ENCODE results near the gene BTBD8. TPM values are rescaled to one million over a fixed set of nuclear protein-coding genes. Genes with fewer than 3 reads are reported as not detected.

The BTBD8 gene
- total RNA-seq, 1 donor from 2014 or later, result 0.51 TPM

- H3K27me3 Mint-ChIP-seq, result peaks cover 2% of the 10 kb centered on the region
- H3K4me3 Mint-ChIP-seq, result peak overlapping the region; percentile 94
- ATAC-seq (ENCODE audit: low read depth) (no peak), DNase-seq (no peak)
- POLR2A ChIA-PET, result no interaction called here
- TF ChIP-seq, protein P1, sequence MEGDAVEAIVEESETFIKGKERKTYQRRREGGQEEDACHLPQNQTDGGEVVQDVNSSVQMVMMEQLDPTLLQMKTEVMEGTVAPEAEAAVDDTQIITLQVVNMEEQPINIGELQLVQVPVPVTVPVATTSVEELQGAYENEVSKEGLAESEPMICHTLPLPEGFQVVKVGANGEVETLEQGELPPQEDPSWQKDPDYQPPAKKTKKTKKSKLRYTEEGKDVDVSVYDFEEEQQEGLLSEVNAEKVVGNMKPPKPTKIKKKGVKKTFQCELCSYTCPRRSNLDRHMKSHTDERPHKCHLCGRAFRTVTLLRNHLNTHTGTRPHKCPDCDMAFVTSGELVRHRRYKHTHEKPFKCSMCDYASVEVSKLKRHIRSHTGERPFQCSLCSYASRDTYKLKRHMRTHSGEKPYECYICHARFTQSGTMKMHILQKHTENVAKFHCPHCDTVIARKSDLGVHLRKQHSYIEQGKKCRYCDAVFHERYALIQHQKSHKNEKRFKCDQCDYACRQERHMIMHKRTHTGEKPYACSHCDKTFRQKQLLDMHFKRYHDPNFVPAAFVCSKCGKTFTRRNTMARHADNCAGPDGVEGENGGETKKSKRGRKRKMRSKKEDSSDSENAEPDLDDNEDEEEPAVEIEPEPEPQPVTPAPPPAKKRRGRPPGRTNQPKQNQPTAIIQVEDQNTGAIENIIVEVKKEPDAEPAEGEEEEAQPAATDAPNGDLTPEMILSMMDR (IDR thresholded peaks at IDR 0.05), result no peak
- H3K27ac Mint-ChIP-seq, result no peak overlapping the region
- no peaks in the 10 kb centered on the region for H3K9me3 Mint-ChIP-seq
- intact Hi-C loops (cut with micrococcal nuclease), result no loop called here
- CTCF ChIA-PET, result no interaction called here
- H3K36me3 Mint-ChIP-seq (ENCODE audit: low read depth), result peaks cover 2% of the 10 kb centered on the region
- peaks cover 7% of the 10 kb centered on the region for H3K4me1 Mint-ChIP-seq
Measured at GRCh38 chr1:92079441-92079840, 704 bp upstream of the BTBD8 start.

DNA sequence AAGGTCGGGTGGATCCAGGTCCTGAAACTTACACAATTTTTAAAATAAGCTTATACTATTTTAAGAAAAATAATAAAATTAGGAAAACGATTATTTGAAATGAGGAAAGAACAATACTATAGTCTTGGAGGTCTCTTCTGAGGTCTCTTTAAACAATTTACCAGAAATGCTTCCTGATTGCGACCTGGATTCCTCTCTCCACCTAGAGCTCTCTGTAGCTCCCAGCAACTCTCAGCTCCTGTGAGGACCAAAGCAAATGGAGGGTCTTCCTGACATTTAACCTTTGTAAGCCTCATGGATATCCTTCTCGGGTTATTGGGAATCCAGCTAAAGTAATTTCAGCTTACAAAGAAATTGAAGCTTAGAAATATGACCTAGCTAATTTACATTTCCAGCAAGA is 886 bp downstream of the BTBD8 start:
- H3K36me3 Mint-ChIP-seq (ENCODE audit: low read depth), result peaks cover 7% of the 10 kb centered on the region
- TF ChIP-seq, protein P1 (IDR thresholded peaks at IDR 0.05), result no peak
- peak overlapping the region; percentile 94 for H3K4me3 Mint-ChIP-seq
- no peak overlapping the region for H3K27ac Mint-ChIP-seq
- peaks cover 7% of the 10 kb centered on the region for H3K4me1 Mint-ChIP-seq
- ATAC-seq (ENCODE audit: low read depth), result no peak
- intact Hi-C loops (cut with micrococcal nuclease), result loop anchor here (5.0 kb wide), 1 partner anchor 216 kb away; the partner anchor contains the start of genes GLMN and RPAP2
- peaks cover 2% of the 10 kb centered on the region for H3K27me3 Mint-ChIP-seq
- ChIA-PET CTCF (no interaction called here), POLR2A (no interaction called here)
- DNase-seq, result no peak
- H3K9me3 Mint-ChIP-seq, result peaks cover 11% of the 10 kb centered on the region

- ChIA-PET POLR2A (no interaction called here), CTCF (no interaction called here)
- intact Hi-C loops (cut with micrococcal nuclease), result loop anchor here (5.0 kb wide), 1 partner anchor 213 kb away; the partner anchor contains the start of genes GLMN and RPAP2
- no peak overlapping the region for H3K27ac Mint-ChIP-seq
- peaks cover 7% of the 10 kb centered on the region for H3K4me1 Mint-ChIP-seq
- ATAC-seq (ENCODE audit: low read depth), result no peak
- TF ChIP-seq, protein P1 (IDR thresholded peaks at IDR 0.05), result no peak
- H3K36me3 Mint-ChIP-seq (ENCODE audit: low read depth), result peaks cover 8% of the 10 kb centered on the region
- H3K27me3 Mint-ChIP-seq, result peaks cover 2% of the 10 kb centered on the region
- H3K4me3 Mint-ChIP-seq, result no peak overlapping the region
- no peak for DNase-seq
- peaks cover 22% of the 10 kb centered on the region for H3K9me3 Mint-ChIP-seq
Measured at GRCh38 chr1:92084651-92085050, 4.5 kb downstream of the BTBD8 start.

DNA sequence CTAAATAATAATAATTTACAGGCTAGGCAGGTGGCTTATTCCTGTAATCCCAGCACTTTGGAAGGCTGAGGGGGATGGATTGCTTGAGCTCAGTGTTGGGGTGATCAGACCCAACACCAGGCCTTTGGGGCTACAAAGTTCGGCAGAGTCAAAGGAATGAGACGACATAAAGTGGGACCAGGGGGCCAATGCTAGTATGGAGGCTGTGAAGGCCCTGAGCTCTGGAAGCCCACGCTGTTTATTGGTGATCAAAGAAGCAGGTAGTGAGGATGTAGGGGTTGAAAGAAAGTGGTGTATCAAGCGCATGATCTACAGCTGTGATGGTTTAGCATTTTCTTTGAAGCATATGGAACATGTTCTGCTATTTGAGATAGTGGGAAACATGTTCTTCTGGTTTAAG is 5.6 kb downstream of the BTBD8 start:
- peaks cover 22% of the 10 kb centered on the region for H3K9me3 Mint-ChIP-seq
- TF ChIP-seq, protein P1 (IDR thresholded peaks at IDR 0.05), result no peak
- ChIA-PET POLR2A (no interaction called here), CTCF (no interaction called here)
- H3K36me3 Mint-ChIP-seq (ENCODE audit: low read depth), result peaks cover 6% of the 10 kb centered on the region
- DNase-seq (no peak), ATAC-seq (ENCODE audit: low read depth) (no peak)
- H3K4me3 Mint-ChIP-seq, result no peak overlapping the region
- H3K27ac Mint-ChIP-seq, result no peak overlapping the region
- intact Hi-C loops (cut with micrococcal nuclease), result no loop called here
- peaks cover 2% of the 10 kb centered on the region for H3K27me3 Mint-ChIP-seq
- peaks cover 2% of the 10 kb centered on the region for H3K4me1 Mint-ChIP-seq

DNA sequence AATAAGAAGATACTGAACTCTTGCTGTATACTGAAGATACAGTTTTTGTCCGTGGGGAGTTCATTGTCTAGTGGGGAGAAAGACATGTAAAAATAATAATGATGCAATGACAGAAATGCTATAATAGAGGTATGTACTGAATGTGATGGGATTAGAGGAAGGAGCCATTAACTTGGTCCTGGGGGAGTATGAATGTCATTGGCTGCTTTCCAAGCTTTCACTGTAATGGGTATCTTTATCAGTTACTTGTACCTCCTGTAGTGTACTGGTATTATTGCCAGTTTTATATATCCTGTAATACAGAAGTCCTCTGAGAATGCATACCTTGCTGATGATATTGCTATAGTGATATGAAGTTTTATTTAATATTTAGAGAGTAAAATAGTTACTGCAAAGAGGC is 7.4 kb downstream of the BTBD8 start:
- no peak for ATAC-seq (ENCODE audit: low read depth)

More for the DNA sequence above, 7.4 kb downstream of the BTBD8 start:
- TF ChIP-seq, protein P1 (IDR thresholded peaks at IDR 0.05), result no peak
- Mint-ChIP-seq H3K36me3 (ENCODE audit: low read depth) (peaks cover 6% of the 10 kb centered on the region), H3K9me3 (peaks cover 22% of the 10 kb centered on the region), H3K4me1 (no peaks in the 10 kb centered on the region), H3K27me3 (peaks cover 2% of the 10 kb centered on the region), H3K4me3 (no peak overlapping the region), H3K27ac (no peak overlapping the region)
- ChIA-PET CTCF (no interaction called here), POLR2A (no interaction called here)
- no peak for DNase-seq
- intact Hi-C loops (cut with micrococcal nuclease), result no loop called here
